AG10803 (cell line): Measurements from ENCODE around the gene ASGR1.
"Not testable (repeated sequence)": the region's sequence is repeated elsewhere in the genome, so short reads cannot be mapped to it uniquely, and the experiment has no call there.

ENCODE experiments used
- DNase-seq: peaks from one replicate; pipeline ENCODE4 v3.0.0; 2010; ENCODE audit warnings: low read depth
- H3K4me3 ChIP-seq: 2 replicates; pipeline ENCODE4 v1.5.1; 2011; ENCODE audit warnings: mild to moderate bottlenecking, low read length, control low read depth
- CTCF ChIP-seq: conservative IDR thresholded peaks from 2 replicates; pipeline ENCODE4 v1.5.1; 2011; ENCODE audit warnings: mild to moderate bottlenecking, low read length, control low read depth, inconsistent platforms

Gene ASGR1

GRCh38 chr17:7167832-7168231 is 11.3 kb downstream of the ASGR1 start:
- TF ChIP-seq CTCF = no peak
- no peak overlapping the region for H3K4me3 ChIP-seq
- DNase-seq = peak; percentile 73

GRCh38 chr17:7166873-7167272 is 12.3 kb downstream of the ASGR1 start:
- no peak for DNase-seq
- no peak overlapping the region for H3K4me3 ChIP-seq
- no peak for TF ChIP-seq CTCF

GRCh38 chr17:7159571-7159970 is 19.6 kb downstream of the ASGR1 start:
- not testable (repeated sequence) for H3K4me3 ChIP-seq, DNase-seq

GRCh38 chr17:7158424-7158823 is 20.7 kb downstream of the ASGR1 start:
- DNase-seq = not testable (repeated sequence)

GRCh38 chr17:7156342-7156940 is 22.7 kb downstream of the ASGR1 start:
- DNase-seq = no peak
- no peak overlapping the region for H3K4me3 ChIP-seq
- no peak for TF ChIP-seq CTCF

More at GRCh38 chr17:7158424-7158823, 20.7 kb downstream of the ASGR1 start:
- not testable (repeated sequence) for H3K4me3 ChIP-seq

GRCh38 chr17:7147772-7148171 is 31.4 kb downstream of the ASGR1 start:
- no peak for TF ChIP-seq CTCF
- no peak for DNase-seq
- no peak overlapping the region for H3K4me3 ChIP-seq

- DNase-seq = peak; percentile 22
Measured at GRCh38 chr17:7146115-7146514, 33.1 kb downstream of the ASGR1 start.

GRCh38 chr17:7144213-7144612 is 35.0 kb downstream of the ASGR1 start:
- no peak for DNase-seq
- H3K4me3 ChIP-seq = no peak overlapping the region
- no peak for TF ChIP-seq CTCF

More at GRCh38 chr17:7146115-7146514, 33.1 kb downstream of the ASGR1 start:
- no peak overlapping the region for H3K4me3 ChIP-seq
- TF ChIP-seq CTCF = no peak
